ENCODE data around the gene KREMEN1. TPM values are rescaled to one million over a fixed set of nuclear protein-coding genes. Genes with fewer than 3 reads are reported as not detected.

KREMEN1 gene
- total and polyA plus RNA-seq, 2 experiments from 2014 or later: 1.8 to 3.8 TPM

DNA sequence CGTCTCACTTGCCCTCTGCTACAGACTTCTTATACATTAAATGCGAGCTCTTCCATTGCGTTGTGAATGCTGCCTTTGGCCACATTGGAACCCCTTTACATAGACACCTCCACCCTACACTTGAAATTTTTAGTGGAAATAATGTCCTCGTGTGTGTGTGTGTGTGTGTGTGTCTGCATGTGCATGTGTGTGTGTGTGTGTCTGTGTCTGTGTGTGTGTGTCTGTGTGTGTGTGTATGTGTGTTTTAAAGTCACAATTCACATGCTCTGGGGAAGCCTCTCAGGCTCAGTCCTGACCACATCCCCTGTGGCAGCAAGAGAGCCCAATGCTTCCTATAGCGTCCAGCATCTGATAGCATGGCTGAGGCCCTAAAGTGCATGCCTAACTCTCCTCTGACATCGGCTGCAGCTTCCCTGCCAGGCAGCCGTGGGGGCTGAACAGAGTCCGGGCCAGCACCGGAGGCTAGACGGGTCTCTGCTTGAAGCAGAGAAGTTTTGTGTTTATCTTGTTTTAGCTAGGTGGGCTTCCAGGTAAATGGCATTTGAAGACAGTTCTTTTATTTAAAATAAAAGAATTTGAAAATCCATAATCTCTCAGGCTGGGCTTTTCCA lies 68.3 kb downstream of the KREMEN1 start:
- Histone ChIP-seq H4K20me1 (replicated peaks; ENCODE audit: insufficient read depth) (no peaks in the 10 kb centered on the region), H3F3A (replicated peaks; ENCODE audit: low read depth) (0 out of 2 replicates have a peak, but pooled peaks cover 4% of the 10 kb centered on the region), H3K4me2 (peak overlapping the region; percentile 27; the same call in 1 of the 2 replicates), H2AFZ (no peak overlapping the region), H3K9me2 (ENCODE audit: insufficient read depth) (no peaks in the 10 kb centered on the region), H3K79me2 (replicated peaks; ENCODE audit: insufficient read depth) (no peaks in the 10 kb centered on the region), H3K4me1 (ENCODE audit: insufficient read depth) (peaks cover 26% of the 10 kb centered on the region), H3K27me3 (ENCODE audit: insufficient read depth) (no peaks in the 10 kb centered on the region), H3K4me3 (no peak overlapping the region), H3K27ac (ENCODE audit: low read depth) (0 out of 2 replicates have a peak overlapping the region, but pooled peaks have one; percentile 17), H3K36me3 (ENCODE audit: insufficient read depth) (peaks cover 3% of the 10 kb centered on the region; the same call in 1 of the 2 replicates)
- DNase-seq (ENCODE audit: low spot score): no peak
- Mint-ChIP-seq H3K9me3 (no peaks in the 10 kb centered on the region), H3K36me3 (ENCODE audit: low read depth) (0 out of 3 replicates have a peak, but pooled peaks cover 3% of the 10 kb centered on the region), H3K4me3 (no peak overlapping the region), H3K27me3 (ENCODE audit: insufficient read depth, low read depth, poor library complexity) (peaks cover 4% of the 10 kb centered on the region), H3K27ac (no peak overlapping the region), H3K4me1 (peaks cover 26% of the 10 kb centered on the region)
- TF ChIP-seq, protein P1, sequence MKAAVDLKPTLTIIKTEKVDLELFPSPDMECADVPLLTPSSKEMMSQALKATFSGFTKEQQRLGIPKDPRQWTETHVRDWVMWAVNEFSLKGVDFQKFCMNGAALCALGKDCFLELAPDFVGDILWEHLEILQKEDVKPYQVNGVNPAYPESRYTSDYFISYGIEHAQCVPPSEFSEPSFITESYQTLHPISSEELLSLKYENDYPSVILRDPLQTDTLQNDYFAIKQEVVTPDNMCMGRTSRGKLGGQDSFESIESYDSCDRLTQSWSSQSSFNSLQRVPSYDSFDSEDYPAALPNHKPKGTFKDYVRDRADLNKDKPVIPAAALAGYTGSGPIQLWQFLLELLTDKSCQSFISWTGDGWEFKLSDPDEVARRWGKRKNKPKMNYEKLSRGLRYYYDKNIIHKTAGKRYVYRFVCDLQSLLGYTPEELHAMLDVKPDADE (IDR thresholded peaks at IDR 0.05): no peak
- TF ChIP-seq POLR2AphosphoS5 (IDR thresholded peaks at IDR 0.05; ENCODE audit: low read depth) (no peak), EZH2 (IDR thresholded peaks at IDR 0.05; ENCODE audit: low read depth, unreplicated experiment) (no peak), EZH2phosphoT487 (IDR thresholded peaks at IDR 0.05; ENCODE audit: unreplicated experiment) (no peak), NANOG (IDR thresholded peaks at IDR 0.05; ENCODE audit: borderline replicate concordance) (no peak), CTCF (conservative IDR thresholded peaks at IDR 0.05; ENCODE audit: low read depth in 2 of 2) (no peak)
- TF ChIP-seq, protein P2, sequence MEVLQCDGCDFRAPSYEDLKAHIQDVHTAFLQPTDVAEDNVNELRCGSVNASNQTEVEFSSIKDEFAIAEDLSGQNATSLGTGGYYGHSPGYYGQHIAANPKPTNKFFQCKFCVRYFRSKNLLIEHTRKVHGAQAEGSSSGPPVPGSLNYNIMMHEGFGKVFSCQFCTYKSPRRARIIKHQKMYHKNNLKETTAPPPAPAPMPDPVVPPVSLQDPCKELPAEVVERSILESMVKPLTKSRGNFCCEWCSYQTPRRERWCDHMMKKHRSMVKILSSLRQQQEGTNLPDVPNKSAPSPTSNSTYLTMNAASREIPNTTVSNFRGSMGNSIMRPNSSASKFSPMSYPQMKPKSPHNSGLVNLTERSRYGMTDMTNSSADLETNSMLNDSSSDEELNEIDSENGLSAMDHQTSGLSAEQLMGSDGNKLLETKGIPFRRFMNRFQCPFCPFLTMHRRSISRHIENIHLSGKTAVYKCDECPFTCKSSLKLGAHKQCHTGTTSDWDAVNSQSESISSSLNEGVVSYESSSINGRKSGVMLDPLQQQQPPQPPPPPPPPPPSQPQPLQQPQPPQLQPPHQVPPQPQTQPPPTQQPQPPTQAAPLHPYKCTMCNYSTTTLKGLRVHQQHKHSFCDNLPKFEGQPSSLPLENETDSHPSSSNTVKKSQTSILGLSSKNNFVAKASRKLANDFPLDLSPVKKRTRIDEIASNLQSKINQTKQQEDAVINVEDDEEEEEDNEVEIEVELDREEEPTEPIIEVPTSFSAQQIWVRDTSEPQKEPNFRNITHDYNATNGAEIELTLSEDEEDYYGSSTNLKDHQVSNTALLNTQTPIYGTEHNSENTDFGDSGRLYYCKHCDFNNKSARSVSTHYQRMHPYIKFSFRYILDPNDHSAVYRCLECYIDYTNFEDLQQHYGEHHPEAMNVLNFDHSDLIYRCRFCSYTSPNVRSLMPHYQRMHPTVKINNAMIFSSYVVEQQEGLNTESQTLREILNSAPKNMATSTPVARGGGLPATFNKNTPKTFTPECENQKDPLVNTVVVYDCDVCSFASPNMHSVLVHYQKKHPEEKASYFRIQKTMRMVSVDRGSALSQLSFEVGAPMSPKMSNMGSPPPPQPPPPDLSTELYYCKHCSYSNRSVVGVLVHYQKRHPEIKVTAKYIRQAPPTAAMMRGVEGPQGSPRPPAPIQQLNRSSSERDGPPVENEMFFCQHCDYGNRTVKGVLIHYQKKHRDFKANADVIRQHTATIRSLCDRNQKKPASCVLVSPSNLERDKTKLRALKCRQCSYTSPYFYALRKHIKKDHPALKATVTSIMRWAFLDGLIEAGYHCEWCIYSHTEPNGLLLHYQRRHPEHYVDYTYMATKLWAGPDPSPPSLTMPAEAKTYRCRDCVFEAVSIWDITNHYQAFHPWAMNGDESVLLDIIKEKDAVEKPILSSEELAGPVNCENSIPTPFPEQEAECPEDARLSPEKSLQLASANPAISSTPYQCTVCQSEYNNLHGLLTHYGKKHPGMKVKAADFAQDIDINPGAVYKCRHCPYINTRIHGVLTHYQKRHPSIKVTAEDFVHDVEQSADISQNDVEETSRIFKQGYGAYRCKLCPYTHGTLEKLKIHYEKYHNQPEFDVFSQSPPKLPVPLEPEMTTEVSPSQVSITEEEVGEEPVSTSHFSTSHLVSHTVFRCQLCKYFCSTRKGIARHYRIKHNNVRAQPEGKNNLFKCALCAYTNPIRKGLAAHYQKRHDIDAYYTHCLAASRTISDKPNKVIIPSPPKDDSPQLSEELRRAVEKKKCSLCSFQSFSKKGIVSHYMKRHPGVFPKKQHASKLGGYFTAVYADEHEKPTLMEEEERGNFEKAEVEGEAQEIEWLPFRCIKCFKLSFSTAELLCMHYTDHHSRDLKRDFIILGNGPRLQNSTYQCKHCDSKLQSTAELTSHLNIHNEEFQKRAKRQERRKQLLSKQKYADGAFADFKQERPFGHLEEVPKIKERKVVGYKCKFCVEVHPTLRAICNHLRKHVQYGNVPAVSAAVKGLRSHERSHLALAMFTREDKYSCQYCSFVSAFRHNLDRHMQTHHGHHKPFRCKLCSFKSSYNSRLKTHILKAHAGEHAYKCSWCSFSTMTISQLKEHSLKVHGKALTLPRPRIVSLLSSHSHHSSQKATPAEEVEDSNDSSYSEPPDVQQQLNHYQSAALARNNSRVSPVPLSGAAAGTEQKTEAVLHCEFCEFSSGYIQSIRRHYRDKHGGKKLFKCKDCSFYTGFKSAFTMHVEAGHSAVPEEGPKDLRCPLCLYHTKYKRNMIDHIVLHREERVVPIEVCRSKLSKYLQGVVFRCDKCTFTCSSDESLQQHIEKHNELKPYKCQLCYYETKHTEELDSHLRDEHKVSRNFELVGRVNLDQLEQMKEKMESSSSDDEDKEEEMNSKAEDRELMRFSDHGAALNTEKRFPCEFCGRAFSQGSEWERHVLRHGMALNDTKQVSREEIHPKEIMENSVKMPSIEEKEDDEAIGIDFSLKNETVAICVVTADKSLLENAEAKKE (CRISPR knock-in tag; IDR thresholded peaks at IDR 0.05): no peak
- ATAC-seq: peak; percentile 24
